Erythroblast (primary cell): Measurements from ENCODE around the gene TLR1.

Source experiments
- GATA1 ChIP-seq: IDR thresholded peaks from 2 replicates; pipeline ENCODE4 v1.6.1; 2011; ENCODE audit warnings: low read depth, mild to moderate bottlenecking, control low read depth, low read length, moderate library complexity
- POLR2A ChIP-seq: IDR thresholded peaks from 2 replicates; pipeline ENCODE4 v1.6.1; 2011; ENCODE audit warnings: mild to moderate bottlenecking, low read length

DNA sequence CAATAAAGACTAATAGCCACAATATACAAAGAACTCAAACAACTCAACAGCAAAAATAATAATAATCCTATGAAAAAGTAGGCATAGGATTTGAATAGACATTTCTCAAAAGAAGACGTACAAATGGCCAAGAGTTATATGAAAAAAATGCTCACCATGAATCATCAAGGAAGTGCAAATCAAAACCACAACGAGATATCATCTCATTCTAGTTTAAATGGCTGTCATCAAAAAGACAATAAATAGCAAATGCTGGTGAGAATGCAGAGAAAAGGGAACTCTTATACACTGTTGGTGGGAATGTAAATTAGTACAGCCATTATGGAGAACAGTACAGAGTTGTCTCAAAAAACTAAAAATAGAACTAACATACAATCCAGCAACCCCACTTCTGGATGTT, 33.3 kb upstream of the TLR1 start:
- TF ChIP-seq POLR2A (no peak), GATA1 (no peak)
